ENCODE data around the gene INMT. TPM values are rescaled to one million over a fixed set of nuclear protein-coding genes. Genes with fewer than 3 reads are reported as not detected.
A peak's percentile ranks its signal among the peaks of the same experiment; 100 is the strongest.

The INMT gene
- total RNA-seq, 4 donors from 2014 or later, result 3.1 to 24.8 (median 4.8) TPM

GRCh38 chr7:30736291-30736690 lies 15.6 kb upstream of the INMT start:
- DNase-seq, result no peak
- TF ChIP-seq, protein P1, sequence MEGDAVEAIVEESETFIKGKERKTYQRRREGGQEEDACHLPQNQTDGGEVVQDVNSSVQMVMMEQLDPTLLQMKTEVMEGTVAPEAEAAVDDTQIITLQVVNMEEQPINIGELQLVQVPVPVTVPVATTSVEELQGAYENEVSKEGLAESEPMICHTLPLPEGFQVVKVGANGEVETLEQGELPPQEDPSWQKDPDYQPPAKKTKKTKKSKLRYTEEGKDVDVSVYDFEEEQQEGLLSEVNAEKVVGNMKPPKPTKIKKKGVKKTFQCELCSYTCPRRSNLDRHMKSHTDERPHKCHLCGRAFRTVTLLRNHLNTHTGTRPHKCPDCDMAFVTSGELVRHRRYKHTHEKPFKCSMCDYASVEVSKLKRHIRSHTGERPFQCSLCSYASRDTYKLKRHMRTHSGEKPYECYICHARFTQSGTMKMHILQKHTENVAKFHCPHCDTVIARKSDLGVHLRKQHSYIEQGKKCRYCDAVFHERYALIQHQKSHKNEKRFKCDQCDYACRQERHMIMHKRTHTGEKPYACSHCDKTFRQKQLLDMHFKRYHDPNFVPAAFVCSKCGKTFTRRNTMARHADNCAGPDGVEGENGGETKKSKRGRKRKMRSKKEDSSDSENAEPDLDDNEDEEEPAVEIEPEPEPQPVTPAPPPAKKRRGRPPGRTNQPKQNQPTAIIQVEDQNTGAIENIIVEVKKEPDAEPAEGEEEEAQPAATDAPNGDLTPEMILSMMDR (IDR thresholded peaks at IDR 0.05), result no peak
- TF ChIP-seq POLR2A (IDR thresholded peaks at IDR 0.05), result no peak
- Histone ChIP-seq H3K4me3 (no peak overlapping the region), H3K9me3 (peaks cover 0 to 3% (median 0%) of the 10 kb centered on the region in 4 donors), H3K27ac (no peak overlapping the region), H3K27me3 (no peaks in the 10 kb centered on the region), H3K4me1 (no peaks in the 10 kb centered on the region), H3K36me3 (no peaks in the 10 kb centered on the region)

- Histone ChIP-seq H3K4me1 (no peaks in the 10 kb centered on the region), H3K27me3 (no peaks in the 10 kb centered on the region), H3K4me3 (no peak overlapping the region), H3K27ac (peak overlapping the region in 2 of 4 donors; percentile 4 to 20), H3K9me3 (peaks cover 0 to 3% (median 0%) of the 10 kb centered on the region in 4 donors), H3K36me3 (no peaks in the 10 kb centered on the region)
- TF ChIP-seq, protein P1 (IDR thresholded peaks at IDR 0.05), result no peak
- TF ChIP-seq POLR2A (IDR thresholded peaks at IDR 0.05), result no peak
- DNase-seq, result no peak
Observed at GRCh38 chr7:30738026-30738915, 13.7 kb upstream of the INMT start.

DNA sequence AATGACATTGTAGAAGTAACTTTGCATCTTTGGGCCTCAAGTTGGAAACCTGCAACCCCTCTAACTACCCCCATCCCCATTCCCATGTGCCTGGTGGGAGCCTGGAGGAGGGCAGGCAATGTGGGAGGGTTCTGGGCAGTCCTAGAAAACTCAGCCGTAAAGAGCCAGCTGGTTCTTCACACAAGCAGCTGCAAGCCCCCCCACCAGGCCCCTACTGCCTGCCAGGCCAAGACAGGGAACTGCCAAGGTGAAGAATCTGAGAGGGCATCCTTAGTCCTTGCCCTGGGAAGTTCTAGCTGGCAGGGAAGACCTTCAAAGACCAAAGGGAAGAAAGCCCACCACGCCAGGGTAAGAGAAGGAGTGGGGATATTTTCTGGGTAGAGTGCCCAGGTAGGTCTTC lies 12.2 kb upstream of the INMT start:
- Histone ChIP-seq H3K27me3 (no peaks in the 10 kb centered on the region), H3K4me1 (no peaks in the 10 kb centered on the region), H3K4me3 (no peak overlapping the region), H3K9me3 (peaks cover 0 to 3% (median 0%) of the 10 kb centered on the region in 4 donors), H3K27ac (no peak overlapping the region), H3K36me3 (no peaks in the 10 kb centered on the region)
- TF ChIP-seq, protein P1 (IDR thresholded peaks at IDR 0.05), result no peak
- TF ChIP-seq POLR2A (IDR thresholded peaks at IDR 0.05), result no peak
- DNase-seq, result no peak

- no peak overlapping the region for H3K4me3 ChIP-seq
- TF ChIP-seq, protein P1 (IDR thresholded peaks at IDR 0.05), result peak; percentile 82 to 99 (median 96)
- TF ChIP-seq POLR2A (IDR thresholded peaks at IDR 0.05), result no peak
- no peak overlapping the region for H3K27ac ChIP-seq
- peaks cover 0 to 3% (median 0%) of the 10 kb centered on the region in 4 donors for H3K9me3 ChIP-seq
- H3K4me1 ChIP-seq, result no peaks in the 10 kb centered on the region
- no peaks in the 10 kb centered on the region for H3K27me3 ChIP-seq
- peak; percentile 62 to 91 (median 84) for DNase-seq
- H3K36me3 ChIP-seq, result no peaks in the 10 kb centered on the region
Observed at GRCh38 chr7:30740417-30741181, 11.3 kb upstream of the INMT start.

DNA sequence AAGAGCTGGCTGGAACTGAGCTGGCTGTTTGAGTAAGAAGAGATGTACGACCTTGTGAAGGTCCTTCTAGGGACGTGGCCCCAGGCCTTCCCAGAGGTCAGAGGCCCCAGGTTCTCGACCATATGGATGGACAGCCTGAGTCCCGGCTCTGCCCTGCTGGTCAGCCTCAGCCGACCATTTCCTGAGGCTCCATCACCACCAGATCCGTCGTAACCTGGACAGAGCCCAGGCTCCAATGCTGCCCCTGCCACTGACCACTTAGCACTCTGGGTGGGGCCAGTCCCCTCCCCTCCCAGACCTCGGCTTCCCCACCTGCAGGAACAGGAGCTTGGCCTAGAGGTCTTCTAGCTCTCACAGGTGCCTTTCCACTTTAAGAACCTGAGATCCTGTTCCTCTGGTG lies 10.6 kb upstream of the INMT start:
- TF ChIP-seq, protein P1 (IDR thresholded peaks at IDR 0.05), result no peak
- TF ChIP-seq POLR2A (IDR thresholded peaks at IDR 0.05), result no peak
- no peak overlapping the region for H3K4me3 ChIP-seq
- H3K4me1 ChIP-seq, result no peaks in the 10 kb centered on the region
- peaks cover 0 to 3% (median 0%) of the 10 kb centered on the region in 4 donors for H3K9me3 ChIP-seq
- no peak for DNase-seq
- no peaks in the 10 kb centered on the region for H3K27me3 ChIP-seq
- H3K36me3 ChIP-seq, result no peaks in the 10 kb centered on the region
- no peak overlapping the region for H3K27ac ChIP-seq

All from Peyer's patch (tissue), 4 donors.